Spleen (tissue), 11 donors: ENCODE data around the gene ELP2. TPM values are rescaled to one million over a fixed set of nuclear protein-coding genes. Genes with fewer than 3 reads are reported as not detected.

ENCODE experiments used
- DNase-seq: peaks from one replicate; pipeline ENCODE4 v3.0.0-alpha.2; 2020
- H3K27ac ChIP-seq, 8 donors: fragments of 200-600 bp; sonication (generic) in 7 of 8; 1 replicate in 4 of 8; 2 replicates in 4 of 8; pipeline versions ENCODE4 v1.5.0 to v1.8.0; 2016 to 2021; ENCODE audit warnings: inconsistent platforms in 4 of 8, mild to moderate bottlenecking in 4 of 8, moderate library complexity in 1 of 8
- H3K27me3 ChIP-seq, 7 donors: fragments of 200-600 bp; sonication (generic) in 6 of 7; replicated peaks in 1 of 7; 1 replicate in 4 of 7; 2 replicates in 3 of 7; pipeline versions ENCODE4 v1.5.0 to v1.8.0; 2016 to 2021; ENCODE audit warnings: inconsistent platforms in 3 of 7, mild to moderate bottlenecking in 1 of 7
- H3K36me3 ChIP-seq, 6 donors: fragments of 200-600 bp; sonication (generic) in 5 of 6; 1 replicate in 4 of 6; 2 replicates in 2 of 6; pipeline versions ENCODE4 v1.5.0 to v1.8.0; 2016 to 2021; ENCODE audit warnings: inconsistent platforms in 2 of 6
- H3K4me1 ChIP-seq, 6 donors: fragments of 200-600 bp; sonication (generic) in 5 of 6; 1 replicate in 3 of 6; 2 replicates in 3 of 6; pipeline versions ENCODE4 v1.5.0 to v1.8.0; 2016 to 2021; ENCODE audit warnings: inconsistent platforms in 3 of 6
- H3K4me3 ChIP-seq, 8 donors: fragments of 200-600 bp; sonication (generic) in 7 of 8; 1 replicate in 4 of 8; 2 replicates in 4 of 8; pipeline versions ENCODE4 v1.5.0 to v1.8.0; 2016 to 2021; ENCODE audit warnings: inconsistent platforms in 4 of 8, mild to moderate bottlenecking in 4 of 8, moderate library complexity in 2 of 8
- H3K9me3 ChIP-seq, 8 donors: fragments of 200-600 bp; sonication (generic) in 7 of 8; 1 replicate in 4 of 8; 2 replicates in 4 of 8; pipeline versions ENCODE4 v1.5.0 to v1.8.0; 2016 to 2021; ENCODE audit warnings: inconsistent platforms in 4 of 8
- POLR2A ChIP-seq, 3 donors: fragments of 450-650 bp; IDR thresholded peaks; one replicate each; pipeline ENCODE4 v1.5.1; 2017; ENCODE audit warnings: antibody characterized with exemption in 3 of 3, mild to moderate bottlenecking in 1 of 3
- POLR2AphosphoS5 ChIP-seq, 3 donors: sonication (generic); formaldehyde crosslinking; IDR thresholded peaks; one replicate each; pipeline ENCODE4 v1.5.1; 2017; ENCODE audit warnings: antibody characterized with exemption in 3 of 3
- WGBS, 5 donors: extraction: QIAGEN DNeasy Blood & Tissue Kit in 3 of 5; methylation state at CpG; one replicate each; pipeline versions ENCODE4 v1.1.5 to v1.1.7; 2013 to 2018; 5-methylcytosine and 5-hydroxymethylcytosine counted together
- intact Hi-C: fragments of 100-400 bp; cut with DNase I; formaldehyde crosslinking; loops from one replicate; pipeline ENCODE4 v1.15.0; 2023; ENCODE audit warnings: low total_unique reads
- polyA plus RNA-seq, 3 donors: library from polyadenylated mRNA; stranded (reverse); fragments of 200-250 nt; gene quantifications; one replicate each; pipeline ENCODE4 v1.2.1, GENCODE V29; 2013
- total RNA-seq, 7 donors: library from RNA; depleted of rRNA in 3 of 7; stranded (reverse); fragments of >200 nt in 3 of 7; fragmentation: NEBNext Ultra II Directional in 4 of 7; extraction: Animal tissue kit (Norgen Biotek cat#: 25700) in 4 of 7; gene quantifications; one replicate each; pipeline versions ENCODE4 v1.1.0 to v1.2.1, GENCODE V29; 2016 to 2021
- TF ChIP-seq, protein P1 (sequence below), 11 experiments: fragments of 200-600 bp in 7 of 11; fragments of 450-650 bp in 4 of 11; sonication (generic) in 4 of 11; IDR thresholded peaks in 8 of 11; conservative IDR thresholded peaks in 3 of 11; 1 replicate in 7 of 11; 2 replicates in 4 of 11; pipeline versions ENCODE4 v1.4.0 to v1.8.0; 2016 to 2021; ENCODE audit warnings: antibody characterized with exemption in 11 of 11, inconsistent platforms in 4 of 11, mild to moderate bottlenecking in 1 of 11
- donor health status: healthy with polysubstance abuse.
- donor health status: DM: no; HTN: no; CAD: no; lungs with moderate emphysema.
- donor health status: DM: no; HTN: no; CAD: no.
- donor health status: Bipolar disorder and iron deficiency.
- donor health status: healthy.
- donor health status: DM: no; HTN: no; CAD: no.
- donor health status: DM: yes; HTN: yes; CAD: no.

The ELP2 gene
- total and polyA plus RNA-seq, 10 donors, result 45.7 to 99.7 (median 72.6) TPM

DNA sequence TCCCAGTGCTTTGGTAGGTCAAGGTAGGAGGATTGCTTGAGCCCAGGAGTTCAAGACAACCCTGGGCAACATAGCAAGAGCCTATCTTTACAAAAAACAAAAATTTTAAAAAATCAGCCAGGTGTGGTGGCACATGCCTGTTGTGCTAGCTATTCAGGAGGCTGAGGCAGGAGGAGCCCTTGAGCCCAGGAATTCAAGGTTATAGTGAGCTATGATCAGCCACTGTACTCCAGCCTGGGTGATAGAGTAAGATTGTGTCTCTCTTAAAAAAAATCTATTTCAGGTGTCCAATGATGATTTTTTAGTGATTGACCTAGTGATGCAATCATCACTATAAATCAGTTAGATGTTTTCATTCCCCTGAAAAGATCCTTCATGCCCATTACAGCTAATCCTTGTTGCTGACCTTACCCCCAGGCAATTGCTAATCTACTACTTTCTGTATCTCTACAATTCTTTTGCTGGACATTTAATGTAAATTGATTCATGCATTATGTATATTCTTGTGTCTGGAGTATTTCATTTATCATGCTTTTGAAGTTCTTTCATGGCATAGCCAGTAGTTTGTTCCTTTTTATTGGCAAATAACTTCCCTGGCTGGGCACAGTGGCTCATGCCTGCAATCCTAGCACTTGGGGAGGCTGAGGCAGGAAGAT lies 67.9 kb downstream of the ELP2 start:
- Histone ChIP-seq H3K27me3 (no peaks in the 10 kb centered on the region), H3K9me3 (no peaks in the 10 kb centered on the region), H3K4me3 (no peak overlapping the region), H3K27ac (no peak overlapping the region), H3K36me3 (no peaks in the 10 kb centered on the region), H3K4me1 (no peaks in the 10 kb centered on the region)
- TF ChIP-seq POLR2A (IDR thresholded peaks at IDR 0.05), result no peak
- TF ChIP-seq POLR2AphosphoS5 (IDR thresholded peaks at IDR 0.05), result no peak
- TF ChIP-seq, protein P1, sequence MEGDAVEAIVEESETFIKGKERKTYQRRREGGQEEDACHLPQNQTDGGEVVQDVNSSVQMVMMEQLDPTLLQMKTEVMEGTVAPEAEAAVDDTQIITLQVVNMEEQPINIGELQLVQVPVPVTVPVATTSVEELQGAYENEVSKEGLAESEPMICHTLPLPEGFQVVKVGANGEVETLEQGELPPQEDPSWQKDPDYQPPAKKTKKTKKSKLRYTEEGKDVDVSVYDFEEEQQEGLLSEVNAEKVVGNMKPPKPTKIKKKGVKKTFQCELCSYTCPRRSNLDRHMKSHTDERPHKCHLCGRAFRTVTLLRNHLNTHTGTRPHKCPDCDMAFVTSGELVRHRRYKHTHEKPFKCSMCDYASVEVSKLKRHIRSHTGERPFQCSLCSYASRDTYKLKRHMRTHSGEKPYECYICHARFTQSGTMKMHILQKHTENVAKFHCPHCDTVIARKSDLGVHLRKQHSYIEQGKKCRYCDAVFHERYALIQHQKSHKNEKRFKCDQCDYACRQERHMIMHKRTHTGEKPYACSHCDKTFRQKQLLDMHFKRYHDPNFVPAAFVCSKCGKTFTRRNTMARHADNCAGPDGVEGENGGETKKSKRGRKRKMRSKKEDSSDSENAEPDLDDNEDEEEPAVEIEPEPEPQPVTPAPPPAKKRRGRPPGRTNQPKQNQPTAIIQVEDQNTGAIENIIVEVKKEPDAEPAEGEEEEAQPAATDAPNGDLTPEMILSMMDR (IDR thresholded peaks at IDR 0.05 in 8 of 11, conservative IDR thresholded peaks at IDR 0.05 in 3 of 11), result no peak
- no peak for DNase-seq
- intact Hi-C loops, result no loop called here

GRCh38 chr18:36199691-36200295 lies 70.1 kb downstream of the ELP2 start:
- WGBS, 5 donors, result 84 to 93% (median 87%) methylated on average over 16 to 22 of the region's 22 CpGs
- H3K4me1 ChIP-seq, result no peaks in the 10 kb centered on the region
- intact Hi-C loops, result no loop called here
- DNase-seq, result no peak
- TF ChIP-seq, protein P1 (IDR thresholded peaks at IDR 0.05 in 8 of 11, conservative IDR thresholded peaks at IDR 0.05 in 3 of 11), result no peak
- TF ChIP-seq POLR2A (IDR thresholded peaks at IDR 0.05), result no peak
- no peak for TF ChIP-seq POLR2AphosphoS5 (IDR thresholded peaks at IDR 0.05)
- H3K9me3 ChIP-seq, result no peaks in the 10 kb centered on the region
- H3K36me3 ChIP-seq, result no peaks in the 10 kb centered on the region
- H3K27me3 ChIP-seq, result no peaks in the 10 kb centered on the region
- no peak overlapping the region for H3K27ac ChIP-seq
- no peak overlapping the region for H3K4me3 ChIP-seq

DNA sequence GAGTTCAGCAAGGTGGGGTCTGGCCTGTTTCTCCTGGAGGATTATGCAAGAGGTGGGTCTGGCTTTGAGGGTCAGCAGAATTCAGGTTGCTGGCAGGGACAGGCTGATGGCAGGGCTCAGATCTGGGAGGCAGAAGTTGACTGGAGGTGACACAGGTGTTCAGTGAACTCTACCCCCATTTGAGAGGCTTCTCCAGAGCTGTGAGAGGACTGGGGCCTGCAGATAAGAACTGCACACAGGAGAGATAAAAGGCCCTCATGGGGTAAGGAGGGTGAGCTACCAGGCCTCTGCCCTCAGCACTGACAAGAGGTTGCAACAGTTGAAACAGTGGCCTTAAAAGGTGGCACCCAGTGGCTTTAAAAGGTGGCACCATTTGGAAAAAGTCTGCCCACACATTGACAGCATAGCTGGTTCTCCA lies 70.7 kb downstream of the ELP2 start:
- no peaks in the 10 kb centered on the region for H3K4me1 ChIP-seq

DNA sequence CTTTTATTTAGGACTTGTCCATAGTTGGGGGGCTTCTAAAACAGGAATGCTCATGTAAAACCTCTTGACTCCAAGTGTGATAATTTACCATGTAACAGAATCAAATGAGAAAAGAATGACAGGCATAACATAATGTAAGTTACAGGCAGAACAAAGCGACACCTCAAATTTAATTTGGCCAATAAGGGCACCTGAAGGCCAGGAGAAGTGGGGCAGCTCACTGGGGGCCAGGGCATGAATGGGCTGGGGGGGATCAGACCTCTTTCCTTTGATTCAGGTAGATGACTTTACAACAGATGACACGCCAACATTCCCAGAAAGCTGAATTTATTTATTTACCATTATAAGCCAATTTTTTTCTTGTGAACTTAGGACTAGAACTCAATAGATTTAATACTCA lies 72.1 kb downstream of the ELP2 start:
- H3K9me3 ChIP-seq, result no peaks in the 10 kb centered on the region
- 87 to 93% (median 89%) methylated on average over 2 of the region's 2 CpGs for WGBS, 5 donors
- intact Hi-C loops, result no loop called here

More for the DNA sequence above, 70.7 kb downstream of the ELP2 start:
- TF ChIP-seq, protein P1 (IDR thresholded peaks at IDR 0.05 in 8 of 11, conservative IDR thresholded peaks at IDR 0.05 in 3 of 11), result no peak
- TF ChIP-seq POLR2AphosphoS5 (IDR thresholded peaks at IDR 0.05), result no peak
- TF ChIP-seq POLR2A (IDR thresholded peaks at IDR 0.05), result no peak
- H3K27me3 ChIP-seq, result no peaks in the 10 kb centered on the region
- no peak overlapping the region for H3K4me3 ChIP-seq
- no peaks in the 10 kb centered on the region for H3K9me3 ChIP-seq
- DNase-seq, result no peak
- no peak overlapping the region for H3K27ac ChIP-seq
- no peaks in the 10 kb centered on the region for H3K36me3 ChIP-seq
- intact Hi-C loops, result no loop called here

More for the DNA sequence above, 72.1 kb downstream of the ELP2 start:
- TF ChIP-seq, protein P1 (IDR thresholded peaks at IDR 0.05 in 8 of 11, conservative IDR thresholded peaks at IDR 0.05 in 3 of 11), result no peak
- TF ChIP-seq POLR2AphosphoS5 (IDR thresholded peaks at IDR 0.05) (no peak), POLR2A (IDR thresholded peaks at IDR 0.05) (no peak)
- Histone ChIP-seq H3K36me3 (no peaks in the 10 kb centered on the region), H3K4me1 (no peaks in the 10 kb centered on the region), H3K27ac (no peak overlapping the region), H3K27me3 (no peaks in the 10 kb centered on the region), H3K4me3 (no peak overlapping the region)
- no peak for DNase-seq
